Subcutaneous adipose tissue (tissue), 4 donors: Measurements from ENCODE around the gene CACNA2D2. TPM values are rescaled to one million over a fixed set of nuclear protein-coding genes. Genes with fewer than 3 reads are reported as not detected.

Source experiments
- total RNA-seq, 4 donors: library from RNA; depleted of rRNA; stranded (reverse); fragments of >200 nt; gene quantifications; one replicate each; pipeline ENCODE4 v1.1.0, GENCODE V29; 2016
- TF ChIP-seq, protein P1 (sequence below): fragments of 450-650 bp; IDR thresholded peaks from one replicate; pipeline ENCODE4 v1.5.1; 2016; ENCODE audit warnings: low read depth, mild to moderate bottlenecking, control low read depth, antibody characterized with exemption, moderate library complexity

Gene CACNA2D2
- total RNA-seq, 4 donors from 2014 or later: 0.65 to 1.7 (median 0.66) TPM; not detected in 1

DNA sequence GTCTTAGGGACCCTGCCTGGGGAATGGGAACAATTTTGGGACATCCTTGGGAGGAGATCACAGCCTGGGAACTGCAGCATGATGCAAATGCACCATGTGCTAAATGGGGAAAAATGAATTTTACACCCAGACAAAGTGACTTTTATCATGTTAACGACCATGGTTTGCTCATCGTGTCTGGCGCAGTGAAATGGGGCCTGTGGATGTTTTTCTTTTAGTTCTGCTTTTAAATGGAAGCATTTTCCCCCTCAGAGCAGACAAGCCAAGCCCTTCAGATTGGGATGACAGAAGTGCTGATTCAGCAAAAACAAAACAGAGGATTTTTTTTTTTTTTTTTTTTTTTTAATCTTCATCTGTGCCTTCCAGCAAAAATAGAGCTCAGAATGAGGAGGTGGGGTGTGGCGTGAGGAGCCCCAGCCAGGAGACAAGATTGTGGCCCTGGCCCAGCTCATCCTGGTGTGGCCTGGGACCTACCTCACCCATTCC lies 14.3 kb upstream of the CACNA2D2 start:
- TF ChIP-seq, protein P1, sequence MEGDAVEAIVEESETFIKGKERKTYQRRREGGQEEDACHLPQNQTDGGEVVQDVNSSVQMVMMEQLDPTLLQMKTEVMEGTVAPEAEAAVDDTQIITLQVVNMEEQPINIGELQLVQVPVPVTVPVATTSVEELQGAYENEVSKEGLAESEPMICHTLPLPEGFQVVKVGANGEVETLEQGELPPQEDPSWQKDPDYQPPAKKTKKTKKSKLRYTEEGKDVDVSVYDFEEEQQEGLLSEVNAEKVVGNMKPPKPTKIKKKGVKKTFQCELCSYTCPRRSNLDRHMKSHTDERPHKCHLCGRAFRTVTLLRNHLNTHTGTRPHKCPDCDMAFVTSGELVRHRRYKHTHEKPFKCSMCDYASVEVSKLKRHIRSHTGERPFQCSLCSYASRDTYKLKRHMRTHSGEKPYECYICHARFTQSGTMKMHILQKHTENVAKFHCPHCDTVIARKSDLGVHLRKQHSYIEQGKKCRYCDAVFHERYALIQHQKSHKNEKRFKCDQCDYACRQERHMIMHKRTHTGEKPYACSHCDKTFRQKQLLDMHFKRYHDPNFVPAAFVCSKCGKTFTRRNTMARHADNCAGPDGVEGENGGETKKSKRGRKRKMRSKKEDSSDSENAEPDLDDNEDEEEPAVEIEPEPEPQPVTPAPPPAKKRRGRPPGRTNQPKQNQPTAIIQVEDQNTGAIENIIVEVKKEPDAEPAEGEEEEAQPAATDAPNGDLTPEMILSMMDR: no peak

DNA sequence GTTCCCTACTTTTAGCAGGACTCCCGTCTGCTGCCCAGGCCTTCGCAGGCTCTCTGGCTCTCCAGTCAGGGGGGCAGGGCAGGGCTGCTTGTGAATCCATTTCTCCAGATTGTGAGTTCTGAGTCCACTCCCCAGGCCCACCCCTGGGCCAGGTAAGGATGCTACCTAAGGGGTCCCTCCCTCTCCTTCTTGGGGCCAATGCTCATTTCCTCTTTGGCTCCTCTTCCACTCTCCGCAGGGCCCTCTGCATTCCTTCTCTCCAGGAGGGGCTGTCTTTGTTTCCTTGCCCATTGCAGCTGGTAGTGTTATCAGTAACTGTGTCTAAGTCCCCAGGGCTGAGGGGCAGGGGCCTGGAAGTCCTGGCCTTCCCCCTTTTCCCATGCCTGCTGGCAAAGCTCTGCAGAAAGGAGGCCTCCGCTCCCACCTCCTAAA lies 13.0 kb upstream of the CACNA2D2 start:
- TF ChIP-seq, protein P1: no peak

DNA sequence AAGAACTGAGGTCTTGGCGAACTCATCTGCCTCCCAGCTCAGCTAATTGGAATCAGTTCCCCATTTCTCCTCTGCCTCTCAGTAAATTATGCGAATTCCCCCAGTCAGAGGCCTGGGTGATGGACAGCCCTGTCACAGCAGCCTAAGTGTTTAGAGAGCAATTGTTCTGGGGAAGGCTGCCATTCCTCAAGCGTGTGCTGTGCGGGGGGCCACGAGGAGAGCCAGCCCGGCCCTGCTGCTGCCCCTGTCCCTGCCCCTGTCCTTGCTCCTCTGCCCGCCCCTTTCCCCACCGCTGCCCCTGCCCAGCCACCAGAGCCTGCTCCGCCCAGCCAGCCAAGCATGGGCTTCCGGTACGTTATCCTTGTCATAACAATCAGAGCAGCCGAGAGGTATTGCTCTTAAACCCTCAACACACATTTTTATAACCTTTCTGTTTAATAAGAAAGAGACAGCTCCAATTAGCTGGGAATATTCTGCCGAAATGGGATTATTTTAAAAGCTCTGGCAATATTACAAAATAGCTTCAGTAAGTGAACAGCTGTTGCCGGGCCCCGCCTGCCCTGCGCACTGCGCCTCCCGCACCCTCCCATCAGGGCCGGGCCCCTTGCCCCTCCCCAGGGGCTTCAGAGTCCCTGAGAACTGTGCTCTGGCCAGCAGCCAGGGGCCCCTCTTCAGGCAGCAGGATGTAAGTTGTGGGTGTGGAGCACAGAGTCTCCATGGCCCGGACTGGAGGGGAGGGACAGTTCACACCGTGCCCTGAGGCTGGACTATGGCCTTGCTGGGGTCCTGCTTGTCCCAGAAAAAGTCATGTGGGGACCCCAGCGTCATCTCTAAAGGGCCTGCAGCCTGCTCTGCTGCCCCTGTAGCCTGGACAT lies 12.4 kb upstream of the CACNA2D2 start:
- TF ChIP-seq, protein P1: no peak

DNA sequence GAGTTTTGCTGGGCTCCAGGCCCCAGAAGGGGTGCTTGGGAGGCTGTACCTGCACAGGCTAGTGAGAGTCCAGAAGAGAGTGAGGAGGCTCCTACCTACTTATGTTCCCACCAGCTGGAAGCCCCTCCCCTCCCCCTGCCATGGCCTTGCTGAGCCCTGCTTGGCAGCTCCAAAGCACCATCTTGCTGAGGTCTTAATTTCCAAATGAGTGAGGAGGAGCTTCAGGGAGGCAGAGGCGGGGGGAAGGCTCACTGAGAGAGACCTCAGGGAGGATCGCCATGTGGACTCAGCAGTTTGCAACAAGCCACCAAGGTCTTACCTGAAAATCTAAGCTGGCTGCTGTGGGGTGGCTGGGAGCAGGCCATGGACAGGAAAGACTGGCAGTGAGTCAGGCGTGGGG lies 8.7 kb upstream of the CACNA2D2 start:
- TF ChIP-seq, protein P1: no peak

DNA sequence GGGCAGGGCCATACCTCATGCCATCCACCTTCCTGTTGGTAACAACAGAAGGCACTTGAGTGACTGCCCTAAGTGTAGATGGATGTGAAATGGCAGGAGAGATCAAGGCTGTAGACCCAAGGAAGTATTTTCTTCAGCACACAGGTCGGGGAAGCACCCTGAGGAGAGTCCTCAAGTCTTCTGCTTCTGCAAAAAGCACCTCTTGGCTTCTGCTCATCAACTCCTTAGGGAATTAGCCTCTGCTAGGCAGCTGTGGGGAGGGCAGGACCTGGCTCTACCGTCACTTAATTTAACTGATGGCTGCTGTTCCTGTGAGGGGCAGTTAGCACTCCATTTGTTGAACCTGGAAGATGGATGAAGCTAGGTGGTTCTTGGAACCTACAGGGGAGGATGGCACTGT lies 6.9 kb upstream of the CACNA2D2 start:
- TF ChIP-seq, protein P1: no peak

DNA sequence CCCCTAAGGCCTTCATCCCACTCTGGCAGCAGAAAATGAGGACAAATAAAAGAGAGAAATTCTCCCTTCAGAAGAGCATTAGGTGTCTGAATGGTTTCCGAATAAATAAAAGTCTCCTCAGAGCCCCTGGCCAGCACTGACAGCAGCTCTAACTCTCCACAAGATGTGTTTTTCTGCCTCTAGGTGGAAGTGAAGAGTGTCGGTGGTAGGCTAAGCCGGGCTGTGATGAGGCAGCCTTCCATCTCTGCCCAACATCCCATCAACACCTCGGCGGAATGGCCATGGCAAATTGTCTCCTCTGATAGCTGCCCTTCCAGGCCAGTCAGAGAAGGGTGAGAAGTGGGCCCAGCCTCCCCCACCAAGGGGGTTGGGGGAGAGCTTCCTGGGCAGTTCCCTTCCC lies 6.3 kb upstream of the CACNA2D2 start:
- TF ChIP-seq, protein P1: no peak

DNA sequence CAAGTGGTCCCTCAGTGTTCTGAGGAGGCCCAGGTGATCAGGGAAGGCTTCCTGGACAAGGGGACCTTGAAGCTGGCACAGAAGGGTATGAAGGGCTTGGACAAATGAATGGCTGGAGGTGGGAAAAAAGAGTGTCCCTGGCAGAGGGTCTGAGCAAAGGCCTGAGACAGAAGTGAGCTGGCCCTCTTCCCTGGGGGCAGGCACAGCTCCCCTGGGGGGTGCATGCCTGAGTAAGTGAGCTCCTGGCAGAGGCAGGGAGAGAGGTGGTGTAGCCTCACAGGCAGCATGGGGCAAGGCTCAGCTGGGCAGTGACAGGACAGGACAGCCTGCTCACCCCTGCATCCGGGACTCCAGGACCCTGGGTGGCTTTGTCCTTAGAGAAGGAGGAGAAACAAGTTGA lies 5.4 kb upstream of the CACNA2D2 start:
- TF ChIP-seq, protein P1: no peak
